GM12878 (cell line): ENCODE results near the gene SLC9A3. TPM values are rescaled to one million over a fixed set of nuclear protein-coding genes. Genes with fewer than 3 reads are reported as not detected.

ENCODE experiments used
- ATAC-seq: fragments of 200-7000 bp; cut with Tn5 transposase; 3 replicates; pipeline ENCODE4 v1.9.1; 2020; ENCODE audit warnings: mild to moderate bottlenecking, moderate library complexity
- BruUV-seq: library from RNA; stranded (reverse); fragments of 400-500 nt; replicated peaks from 2 replicates; lab custom pipeline; 2021; lab: Mats Ljungman, UMichigan
- CTCF ChIA-PET: fragments of 300-600 bp; sonication (Branson Sonifier 250); formaldehyde crosslinking; extraction: SDS; loops from one replicate; lab custom pipeline; 2021; ENCODE audit warnings: inconsistent platforms; lab: Yijun Ruan, JAX
- POLR2A ChIA-PET: fragments of 350-600 bp; formaldehyde crosslinking; extraction: SDS; loops from one replicate; lab custom pipeline; 2021; ENCODE audit warnings: inconsistent platforms; lab: Charles Lee
- RAD21 ChIA-PET: fragments of 300-600 bp; sonication (Branson Sonifier 250); formaldehyde crosslinking; loops from one replicate; lab custom pipeline; 2023; ENCODE audit warnings: antibody characterized with exemption; ENCODE audit not compliant: unreplicated experiment; lab: Charles Lee
- SMC1A ChIA-PET: fragments of 300-600 bp; sonication (Branson Sonifier 250); formaldehyde crosslinking; loops from one replicate; lab custom pipeline; 2023; ENCODE audit not compliant: unreplicated experiment, uncharacterized antibody; lab: Charles Lee
- DNase-seq: peaks from one replicate; pipeline ENCODE4 v3.0.0-alpha.2; 2011; ENCODE audit warnings: low read depth, low spot score
- FAIRE-seq: peaks from 3 replicates; lab custom pipeline; 2011; peaks lifted over from hg19 to GRCh38; lab: Jason Lieb, UNC
- H2AFZ ChIP-seq: 2 replicates; pipeline ENCODE4 v1.6.0; 2011; ENCODE audit warnings: low read depth, low read length, control low read depth; ENCODE audit not compliant: control insufficient read depth
- H3K27ac ChIP-seq: 2 replicates; pipeline ENCODE4 v1.5.1; 2011; ENCODE audit warnings: control low read depth; ENCODE audit not compliant: control insufficient read depth, insufficient read depth
- H3K27me3 ChIP-seq, 2 experiments: replicated peaks in 1 of 2; 2 replicates each; pipeline versions ENCODE4 v1.6.0 to v1.6.1; 2011; ENCODE audit warnings: low read length in 1 of 2; ENCODE audit not compliant: control insufficient read depth in 2 of 2, insufficient read depth in 2 of 2
- H3K36me3 ChIP-seq, 2 experiments: 2 replicates each; pipeline ENCODE4 v1.5.1; 2011; ENCODE audit warnings: low read length in 1 of 2; ENCODE audit not compliant: control insufficient read depth in 2 of 2, insufficient read depth in 2 of 2
- H3K4me1 ChIP-seq: 2 replicates; pipeline ENCODE4 v1.6.1; 2011; ENCODE audit warnings: mild to moderate bottlenecking, low read length, moderate library complexity, mixed read lengths; ENCODE audit not compliant: control insufficient read depth, insufficient read depth
- H3K4me2 ChIP-seq: 2 replicates; pipeline ENCODE4 v1.6.0; 2011; ENCODE audit warnings: control low read depth; ENCODE audit not compliant: control insufficient read depth, insufficient read depth
- H3K4me3 ChIP-seq: fragments of 200-600 bp; sonication (generic); 2 replicates; pipeline ENCODE4 v1.5.1; 2016
- H3K79me2 ChIP-seq: 2 replicates; pipeline ENCODE4 v1.6.0; 2011; ENCODE audit warnings: low read length; ENCODE audit not compliant: control insufficient read depth, insufficient read depth
- H3K9ac ChIP-seq: 2 replicates; pipeline ENCODE4 v1.8.0; 2011; ENCODE audit warnings: low read length, control low read depth, mixed read lengths; ENCODE audit not compliant: control insufficient read depth, insufficient read depth
- H3K9me3 ChIP-seq: replicated peaks from 3 replicates; pipeline ENCODE4 v1.5.1; 2011; ENCODE audit warnings: mild to moderate bottlenecking, low read length; ENCODE audit not compliant: control insufficient read depth, insufficient read depth
- H4K20me1 ChIP-seq: 2 replicates; pipeline ENCODE4 v1.6.0; 2011; ENCODE audit not compliant: control insufficient read depth, insufficient read depth
- GATAD2B ChIP-seq: fragments of 450-650 bp; conservative IDR thresholded peaks from 2 replicates; pipeline ENCODE4 v1.6.1; 2017; ENCODE audit warnings: low read depth, mild to moderate bottlenecking, moderate library complexity
- JUNB ChIP-seq: IDR thresholded peaks from 2 replicates; pipeline ENCODE4 v1.6.1; 2016; ENCODE audit warnings: antibody characterized with exemption, mild to moderate bottlenecking
- RELA ChIP-seq: fragments of 450-650 bp; IDR thresholded peaks from 2 replicates; pipeline ENCODE4 v1.8.0; 2014; ENCODE audit warnings: borderline replicate concordance; ENCODE audit not compliant: partially characterized antibody
- SMARCA5 ChIP-seq: fragments of 450-650 bp; IDR thresholded peaks from 2 replicates; pipeline ENCODE4 v1.6.1; 2017; ENCODE audit warnings: mild to moderate bottlenecking
- TBL1XR1 ChIP-seq: IDR thresholded peaks from 2 replicates; pipeline ENCODE4 v1.6.1; 2012; ENCODE audit warnings: low read depth, low read length, improper control_type of control experiment
- WGBS: methylation state at CpG from one replicate; pipeline ENCODE4 v1.1.6; 2016; ENCODE audit warnings: low lambda C conversion rate; ENCODE audit not compliant: insufficient replicate concordance, insufficient coverage; ENCODE audit errors: missing lambda C conversion rate; 5-methylcytosine and 5-hydroxymethylcytosine counted together
- in situ Hi-C: fragments of 300-500 bp; cut with MboI; formaldehyde crosslinking; loops from 9 replicates; pipeline ENCODE4 v1.14.3; 2018; ENCODE audit warnings: mixed read lengths
- intact Hi-C: fragments of 100-400 bp; cut with micrococcal nuclease; formaldehyde crosslinking; loops from one replicate; pipeline ENCODE4 v1.14.2; 2022; ENCODE audit not compliant: unreplicated experiment
- polyA plus RNA-seq, 11 experiments: library from polyadenylated mRNA; depleted of rRNA in 4 of 11; unstranded in 6 of 11; stranded (reverse) in 5 of 11; fragments of >200 nt; fragmentation: Nextera tagmentation in 4 of 11; fragmentation: Illumina TruSeq in 1 of 11; extraction: Ambion mirVana in 4 of 11; extraction: Trizol in 1 of 11; gene quantifications; 1 replicate in 1 of 11; 2 replicates in 10 of 11; pipeline versions ENCODE4 v1.2.1 to v1.2.3, GENCODE V29; 2011 to 2016; ENCODE audit warnings: inconsistent platforms in 2 of 11, missing spikeins in 2 of 11, low read depth in 1 of 11
- total RNA-seq, 4 experiments: library from RNA; depleted of rRNA in 3 of 4; stranded (reverse); fragments of >200 nt in 3 of 4; fragmentation: Illumina TruSeq in 1 of 4; extraction: Trizol in 1 of 4; gene quantifications; 2 replicates each; pipeline versions ENCODE4 v1.2.1 to v1.2.3, GENCODE V29; 2013 to 2021
- TF ChIP-seq, protein P1 (sequence below): fragments of 450-650 bp; IDR thresholded peaks from 2 replicates; pipeline ENCODE4 v1.6.1; 2016; ENCODE audit warnings: mild to moderate bottlenecking

Gene SLC9A3
- total and polyA plus RNA-seq, 10 of the 15 experiments (the other 5 are each of a cell fraction or from before 2014, with no cell fraction given) = 0.04 to 5.2 (median 2.3) TPM; not detected in 1

DNA sequence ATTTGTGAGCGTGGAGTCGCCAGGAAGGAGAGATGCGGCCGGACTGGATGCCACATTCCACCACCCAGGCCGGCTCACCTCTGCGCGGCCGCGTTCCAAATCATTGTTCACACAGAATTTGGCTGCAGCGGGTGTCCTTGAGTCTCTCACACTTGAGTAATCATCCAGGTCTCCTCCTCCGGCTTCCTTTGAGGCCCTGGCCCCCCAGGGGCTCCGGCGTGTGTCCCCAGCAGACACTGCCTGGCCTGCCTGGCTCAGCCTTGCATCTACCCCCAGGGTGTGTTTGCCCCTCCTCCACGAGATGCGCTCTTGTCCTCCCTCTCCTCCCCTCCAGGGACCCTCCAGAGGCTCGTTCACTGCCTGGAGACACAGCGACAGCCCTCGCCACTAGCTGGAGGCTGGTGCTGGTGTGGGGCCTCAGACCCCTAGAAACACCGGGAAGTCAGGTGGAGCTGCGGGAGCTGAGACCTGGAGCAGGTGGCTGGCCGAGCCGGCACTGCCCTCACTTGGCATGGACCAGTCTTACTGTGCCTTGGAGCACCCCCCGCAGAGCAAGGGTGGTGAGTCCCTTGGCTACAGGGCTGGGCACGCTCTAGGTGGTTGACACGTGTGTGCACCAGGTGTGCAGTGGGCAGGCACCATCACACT lies 7.0 kb upstream of the SLC9A3 start:
- H3K27ac ChIP-seq = no peak overlapping the region
- POLR2A ChIA-PET = no interaction called here
- FAIRE-seq (no peak), ATAC-seq (no peak), DNase-seq (no peak)
- H3K9ac ChIP-seq = no peak overlapping the region
- in situ Hi-C loops = no loop called here
- SMC1A ChIA-PET = no interaction called here
- H3K4me2 ChIP-seq = no peak overlapping the region
- H3K4me3 ChIP-seq = no peak overlapping the region
- BruUV-seq = no TSS peak
- peaks cover 4 to 13% of the 10 kb centered on the region in 2 experiments for H3K27me3 ChIP-seq
- peaks cover 23% of the 10 kb centered on the region for H3K4me1 ChIP-seq
- WGBS = 4% methylated on average over 25 of the region's 25 CpGs
- H4K20me1 ChIP-seq = peaks cover 2% of the 10 kb centered on the region; the same call in 1 of the 2 replicates
- TF ChIP-seq RELA (no peak), GATAD2B (no peak), TBL1XR1 (no peak), SMARCA5 (no peak), JUNB (no peak)
- TF ChIP-seq, protein P1, sequence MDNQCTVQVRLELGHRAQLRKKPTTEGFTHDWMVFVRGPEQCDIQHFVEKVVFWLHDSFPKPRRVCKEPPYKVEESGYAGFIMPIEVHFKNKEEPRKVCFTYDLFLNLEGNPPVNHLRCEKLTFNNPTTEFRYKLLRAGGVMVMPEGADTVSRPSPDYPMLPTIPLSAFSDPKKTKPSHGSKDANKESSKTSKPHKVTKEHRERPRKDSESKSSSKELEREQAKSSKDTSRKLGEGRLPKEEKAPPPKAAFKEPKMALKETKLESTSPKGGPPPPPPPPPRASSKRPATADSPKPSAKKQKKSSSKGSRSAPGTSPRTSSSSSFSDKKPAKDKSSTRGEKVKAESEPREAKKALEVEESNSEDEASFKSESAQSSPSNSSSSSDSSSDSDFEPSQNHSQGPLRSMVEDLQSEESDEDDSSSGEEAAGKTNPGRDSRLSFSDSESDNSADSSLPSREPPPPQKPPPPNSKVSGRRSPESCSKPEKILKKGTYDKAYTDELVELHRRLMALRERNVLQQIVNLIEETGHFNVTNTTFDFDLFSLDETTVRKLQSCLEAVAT = no peak
- CTCF ChIA-PET = no interaction called here
- intact Hi-C loops = no loop called here
- no peaks in the 10 kb centered on the region for H3K9me3 ChIP-seq
- no peak overlapping the region for H2AFZ ChIP-seq
- no peaks in the 10 kb centered on the region for H3K79me2 ChIP-seq
- H3K36me3 ChIP-seq = no peaks in the 10 kb centered on the region
- RAD21 ChIA-PET = no interaction called here
